ENCODE measurements around the gene TBKBP1.

DNA sequence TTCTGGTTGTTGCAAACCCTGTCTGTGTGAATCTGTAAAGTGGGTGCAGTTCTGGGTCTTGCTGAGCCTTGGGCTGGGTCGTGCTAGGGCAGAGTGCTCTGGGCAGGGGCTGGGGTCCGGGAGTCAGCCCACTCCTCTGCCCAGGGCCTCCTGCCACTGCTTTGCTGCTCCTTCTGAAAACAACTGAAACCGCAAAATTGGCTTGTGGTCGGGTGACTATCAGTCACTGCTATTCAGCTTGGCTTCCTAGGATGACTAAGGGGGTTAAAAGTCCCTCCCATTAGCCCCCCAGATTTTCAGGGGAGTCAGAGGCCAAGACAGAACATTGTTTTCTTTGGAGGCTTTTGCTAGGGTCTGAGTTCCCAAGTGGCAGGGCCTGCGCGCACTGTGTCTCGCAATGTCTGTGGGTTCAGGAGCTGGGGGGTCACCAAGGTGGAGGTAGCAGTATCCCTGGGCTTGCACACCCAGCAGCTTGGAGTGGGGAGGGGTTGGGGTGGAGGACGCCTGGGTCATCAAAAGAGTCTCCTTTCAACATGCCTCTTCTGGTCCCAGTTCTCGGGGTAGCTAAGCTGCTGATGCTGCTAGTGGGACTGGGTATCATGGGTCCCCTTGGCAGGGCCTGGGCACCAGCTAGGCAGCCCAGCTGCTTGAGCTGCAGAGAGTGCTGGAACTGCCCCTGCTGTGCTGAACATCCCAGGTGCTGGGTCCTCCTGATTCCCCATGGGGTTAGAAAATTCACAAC, 25.6 kb downstream of the TBKBP1 start:
- TF ChIP-seq, protein P1, sequence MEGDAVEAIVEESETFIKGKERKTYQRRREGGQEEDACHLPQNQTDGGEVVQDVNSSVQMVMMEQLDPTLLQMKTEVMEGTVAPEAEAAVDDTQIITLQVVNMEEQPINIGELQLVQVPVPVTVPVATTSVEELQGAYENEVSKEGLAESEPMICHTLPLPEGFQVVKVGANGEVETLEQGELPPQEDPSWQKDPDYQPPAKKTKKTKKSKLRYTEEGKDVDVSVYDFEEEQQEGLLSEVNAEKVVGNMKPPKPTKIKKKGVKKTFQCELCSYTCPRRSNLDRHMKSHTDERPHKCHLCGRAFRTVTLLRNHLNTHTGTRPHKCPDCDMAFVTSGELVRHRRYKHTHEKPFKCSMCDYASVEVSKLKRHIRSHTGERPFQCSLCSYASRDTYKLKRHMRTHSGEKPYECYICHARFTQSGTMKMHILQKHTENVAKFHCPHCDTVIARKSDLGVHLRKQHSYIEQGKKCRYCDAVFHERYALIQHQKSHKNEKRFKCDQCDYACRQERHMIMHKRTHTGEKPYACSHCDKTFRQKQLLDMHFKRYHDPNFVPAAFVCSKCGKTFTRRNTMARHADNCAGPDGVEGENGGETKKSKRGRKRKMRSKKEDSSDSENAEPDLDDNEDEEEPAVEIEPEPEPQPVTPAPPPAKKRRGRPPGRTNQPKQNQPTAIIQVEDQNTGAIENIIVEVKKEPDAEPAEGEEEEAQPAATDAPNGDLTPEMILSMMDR (IDR thresholded peaks at IDR 0.05; ENCODE audit: low read length) = no peak
- no peak for TF ChIP-seq EZH2 (IDR thresholded peaks at IDR 0.05; ENCODE audit: borderline replicate concordance, low read length)

Measured in OCI-LY1 (cell line).